SK-N-SH treated with all-trans-retinoic acid at 6 μM for 48 hours (cell line): Measurements from ENCODE around the gene OR2G2.

Source experiments
- ATAC-seq: fragments of 200-7000 bp; cut with Tn5 transposase; 3 replicates; pipeline ENCODE4 v1.9.1; 2020; ENCODE audit warnings: mild to moderate bottlenecking, moderate library complexity
- ARNTL ChIP-seq: fragments of 450-650 bp; formaldehyde crosslinking; IDR thresholded peaks from 2 replicates; pipeline ENCODE4 v1.5.0; 2020; ENCODE audit warnings: low read depth, mild to moderate bottlenecking, moderate library complexity, borderline replicate concordance
- CREB5 ChIP-seq: fragments of 250-450 bp; sonication (Bioruptor Pico); IDR thresholded peaks from 2 replicates; pipeline ENCODE4 v1.5.1; 2020; ENCODE audit warnings: low read depth, mild to moderate bottlenecking, moderate library complexity
- CSDC2 ChIP-seq: fragments of 250-450 bp; sonication (Bioruptor Pico); IDR thresholded peaks from 2 replicates; pipeline ENCODE4 v1.5.0; 2020; ENCODE audit warnings: mild to moderate bottlenecking, moderate library complexity
- CSRNP3 ChIP-seq: fragments of 250-450 bp; sonication (Bioruptor Pico); IDR thresholded peaks from 2 replicates; pipeline ENCODE4 v1.5.1; 2021; ENCODE audit warnings: mild to moderate bottlenecking, moderate library complexity
- ESRRG ChIP-seq: fragments of 250-450 bp; sonication (Bioruptor Pico); IDR thresholded peaks from 2 replicates; pipeline ENCODE4 v1.6.1; 2021; ENCODE audit warnings: mild to moderate bottlenecking
- GLIS3 ChIP-seq: fragments of 250-450 bp; sonication (Bioruptor Pico); IDR thresholded peaks from 2 replicates; pipeline ENCODE4 v1.5.0; 2020; ENCODE audit warnings: mild to moderate bottlenecking, moderate library complexity
- ISL1 ChIP-seq: fragments of 250-450 bp; sonication (Bioruptor Pico); IDR thresholded peaks from 2 replicates; pipeline ENCODE4 v2.1.2; 2022; ENCODE audit warnings: mild to moderate bottlenecking, moderate library complexity
- OSR1 ChIP-seq: fragments of 250-450 bp; sonication (Bioruptor Pico); IDR thresholded peaks from 2 replicates; pipeline ENCODE4 v1.8.0; 2022; ENCODE audit warnings: moderate library complexity, mild to moderate bottlenecking, inconsistent platforms
- PATZ1 ChIP-seq: fragments of 250-450 bp; sonication (Bioruptor Pico); IDR thresholded peaks from 2 replicates; pipeline ENCODE4 v1.8.0; 2020; ENCODE audit warnings: mild to moderate bottlenecking, moderate library complexity, borderline replicate concordance
- POU6F1 ChIP-seq: fragments of 250-450 bp; sonication (Bioruptor Pico); IDR thresholded peaks from 2 replicates; pipeline ENCODE4 v1.8.0; 2021; ENCODE audit warnings: low read depth, mild to moderate bottlenecking, moderate library complexity, borderline replicate concordance
- PPARA ChIP-seq: fragments of 250-450 bp; sonication (Bioruptor Pico); IDR thresholded peaks from 2 replicates; pipeline ENCODE4 v1.5.0; 2020; ENCODE audit warnings: mild to moderate bottlenecking, borderline replicate concordance
- RARB ChIP-seq: fragments of 250-450 bp; sonication (Bioruptor Pico); IDR thresholded peaks from 2 replicates; pipeline ENCODE4 v1.8.0; 2021; ENCODE audit warnings: mild to moderate bottlenecking, moderate library complexity
- SNAI2 ChIP-seq: fragments of 250-450 bp; sonication (Bioruptor Pico); IDR thresholded peaks from 2 replicates; pipeline ENCODE4 v1.5.0; 2020; ENCODE audit warnings: mild to moderate bottlenecking, moderate library complexity
- TCF4 ChIP-seq: fragments of 250-450 bp; sonication (Bioruptor Pico); IDR thresholded peaks from 2 replicates; pipeline ENCODE4 v1.8.0; 2021; ENCODE audit warnings: mild to moderate bottlenecking, moderate library complexity, borderline replicate concordance
- TOX ChIP-seq: fragments of 250-450 bp; sonication (Bioruptor Pico); IDR thresholded peaks from 2 replicates; pipeline ENCODE4 v1.8.0; 2021; ENCODE audit warnings: mild to moderate bottlenecking, moderate library complexity, borderline replicate concordance
- TSHZ2 ChIP-seq: fragments of 250-450 bp; sonication (Bioruptor Pico); IDR thresholded peaks from 2 replicates; pipeline ENCODE4 v1.5.0; 2020; ENCODE audit warnings: mild to moderate bottlenecking, moderate library complexity
- ZC3H10 ChIP-seq: fragments of 250-450 bp; sonication (Bioruptor Pico); IDR thresholded peaks from 2 replicates; pipeline ENCODE4 v1.5.1; 2021; ENCODE audit warnings: mild to moderate bottlenecking, moderate library complexity
- ZFP30 ChIP-seq: fragments of 450-650 bp; formaldehyde crosslinking; IDR thresholded peaks from 2 replicates; pipeline ENCODE4 v1.5.0; 2022; ENCODE audit warnings: mild to moderate bottlenecking, moderate library complexity
- ZNF565 ChIP-seq: fragments of 450-650 bp; formaldehyde crosslinking; conservative IDR thresholded peaks from 2 replicates; pipeline ENCODE4 v1.5.0; 2020; ENCODE audit warnings: low read depth, mild to moderate bottlenecking, moderate library complexity
- ZNF70 ChIP-seq: fragments of 450-650 bp; formaldehyde crosslinking; IDR thresholded peaks from 2 replicates; pipeline ENCODE4 v1.5.0; 2020; ENCODE audit warnings: mild to moderate bottlenecking, moderate library complexity
- ZNF8 ChIP-seq: fragments of 450-650 bp; formaldehyde crosslinking; IDR thresholded peaks from 2 replicates; pipeline ENCODE4 v1.5.0; 2020; ENCODE audit warnings: mild to moderate bottlenecking, moderate library complexity

Gene OR2G2

GRCh38 chr1:247576514-247576913 lies 11.6 kb upstream of the OR2G2 start:
- TF ChIP-seq TSHZ2 (CRISPR knock-in tag) = no peak
- no peak for TF ChIP-seq SNAI2 (CRISPR knock-in tag)
- TF ChIP-seq ARNTL = no peak
- TF ChIP-seq ZNF8 = no peak
- TF ChIP-seq TCF4 = no peak
- TF ChIP-seq CSRNP3 (CRISPR knock-in tag) = no peak
- no peak for TF ChIP-seq ESRRG (CRISPR knock-in tag)
- TF ChIP-seq ZC3H10 = no peak
- TF ChIP-seq CSDC2 (CRISPR knock-in tag) = no peak
- no peak for TF ChIP-seq RARB (CRISPR knock-in tag)
- TF ChIP-seq TOX (CRISPR knock-in tag) = no peak
- TF ChIP-seq ZFP30 (CRISPR knock-in tag) = no peak
- TF ChIP-seq CREB5 = no peak
- ATAC-seq = peak; percentile 46; the same call in 2 of the 3 replicates

- no peak for ATAC-seq
- TF ChIP-seq ESRRG (CRISPR knock-in tag) (no peak), SNAI2 (CRISPR knock-in tag) (no peak), TOX (CRISPR knock-in tag) (no peak), GLIS3 (no peak), ZFP30 (CRISPR knock-in tag) (no peak), ZNF70 (CRISPR knock-in tag) (no peak), OSR1 (CRISPR knock-in tag) (no peak), CSDC2 (CRISPR knock-in tag) (no peak), CREB5 (no peak), CSRNP3 (CRISPR knock-in tag) (no peak), ARNTL (no peak), PPARA (CRISPR knock-in tag) (no peak), ISL1 (CRISPR knock-in tag) (no peak), ZNF565 (no peak), ZC3H10 (no peak), ZNF8 (no peak)
Measured at GRCh38 chr1:247578946-247579460, 9.2 kb upstream of the OR2G2 start.

GRCh38 chr1:247605286-247605685 lies 17.1 kb downstream of the OR2G2 start, which contains the start of gene OR2G3:
TSS of gene OR2G3 (plus strand) at chr1:247605586. CDS start at chr1:247605586, 0 bp downstream.
- TF ChIP-seq PATZ1 (CRISPR knock-in tag) (no peak), CREB5 (no peak), CSRNP3 (CRISPR knock-in tag) (no peak), ISL1 (CRISPR knock-in tag) (no peak), POU6F1 (CRISPR knock-in tag) (no peak), TCF4 (no peak), TOX (CRISPR knock-in tag) (no peak), OSR1 (CRISPR knock-in tag) (no peak), ESRRG (CRISPR knock-in tag) (no peak)
- ATAC-seq = no peak
